ENCODE data around the gene FEZ2. TPM values are rescaled to one million over a fixed set of nuclear protein-coding genes. Genes with fewer than 3 reads are reported as not detected.

FEZ2 gene
- total RNA-seq, 1 donor from 2014 or later = 17.5 TPM

DNA sequence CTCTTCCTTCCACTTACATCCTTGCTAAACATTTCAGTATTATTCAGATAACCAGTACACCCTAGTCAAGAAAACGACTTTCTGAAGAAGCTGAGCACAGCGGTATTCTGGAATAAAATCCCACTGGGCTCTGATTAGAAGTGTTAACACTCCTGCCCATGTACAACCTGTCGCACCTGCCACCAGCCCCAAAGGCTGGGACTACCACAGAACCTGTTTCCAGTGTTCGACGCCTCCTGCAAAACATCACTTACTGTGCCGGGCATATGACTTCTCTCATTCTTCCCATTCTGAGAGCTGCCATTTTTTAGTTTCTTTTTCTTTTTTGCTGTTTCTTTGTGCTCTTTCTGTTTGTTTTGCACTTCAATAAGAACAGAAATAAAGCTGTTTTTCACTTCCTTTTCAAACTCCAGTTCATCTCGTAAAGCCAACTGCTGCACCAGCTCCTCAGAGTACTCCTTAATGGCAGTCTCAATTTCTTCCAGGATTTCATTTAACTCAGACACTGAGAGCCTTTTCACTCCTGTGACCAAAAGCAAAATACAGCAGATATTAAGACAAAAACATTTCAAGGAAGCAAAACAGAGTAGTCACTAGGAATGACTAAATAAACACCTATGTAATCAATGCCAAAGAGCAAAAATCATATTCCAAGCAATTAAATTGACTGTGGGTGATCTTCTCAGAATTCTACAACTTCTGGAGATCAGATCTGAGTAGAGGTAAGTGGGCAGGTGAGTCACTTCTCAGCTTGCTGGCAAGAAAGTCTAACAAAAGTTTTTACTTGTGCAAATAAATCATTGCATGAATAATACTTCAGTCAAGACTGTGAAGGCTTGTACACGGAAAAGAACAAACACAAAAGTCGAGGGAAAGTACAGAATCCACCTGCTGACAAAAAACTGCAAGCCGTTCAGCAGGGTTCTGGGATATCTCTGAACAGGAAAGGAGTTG lies 19.3 kb downstream of the FEZ2 start:
- Mint-ChIP-seq H3K27ac (peak overlapping the region; percentile 71), H3K36me3 (ENCODE audit: low read depth) (peaks cover 69% of the 10 kb centered on the region), H3K27me3 (no peaks in the 10 kb centered on the region), H3K9me3 (no peaks in the 10 kb centered on the region), H3K4me1 (peaks cover 16% of the 10 kb centered on the region), H3K4me3 (peak overlapping the region; percentile 56)
- DNase-seq = no peak
- intact Hi-C loops (cut with micrococcal nuclease) = no loop called here

DNA sequence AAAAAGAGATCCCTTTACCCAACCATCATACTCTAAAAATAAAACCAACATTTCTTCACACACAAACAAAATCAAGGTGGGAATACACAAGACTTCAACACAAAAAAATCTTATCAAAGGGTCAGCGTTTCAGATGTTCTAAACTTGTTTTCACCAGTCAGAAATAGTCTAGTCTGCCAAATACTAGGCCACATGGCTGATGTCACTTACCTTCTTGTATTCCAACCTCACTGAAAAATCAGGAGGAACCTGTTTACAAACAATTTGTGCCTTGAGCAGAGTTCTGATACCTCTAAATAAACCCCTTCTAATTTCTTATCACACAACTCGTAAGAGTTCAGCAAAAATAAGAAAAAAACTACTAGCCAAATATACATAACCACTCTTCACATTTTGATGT lies 20.1 kb downstream of the FEZ2 start:
- H3K36me3 Mint-ChIP-seq (ENCODE audit: low read depth) = peaks cover 69% of the 10 kb centered on the region
- no peaks in the 10 kb centered on the region for H3K9me3 Mint-ChIP-seq
- no peak for DNase-seq
- peak overlapping the region; percentile 56 for H3K4me3 Mint-ChIP-seq
- H3K4me1 Mint-ChIP-seq = peaks cover 16% of the 10 kb centered on the region
- no peak overlapping the region for H3K27ac Mint-ChIP-seq
- no peaks in the 10 kb centered on the region for H3K27me3 Mint-ChIP-seq
- intact Hi-C loops (cut with micrococcal nuclease) = no loop called here

DNA sequence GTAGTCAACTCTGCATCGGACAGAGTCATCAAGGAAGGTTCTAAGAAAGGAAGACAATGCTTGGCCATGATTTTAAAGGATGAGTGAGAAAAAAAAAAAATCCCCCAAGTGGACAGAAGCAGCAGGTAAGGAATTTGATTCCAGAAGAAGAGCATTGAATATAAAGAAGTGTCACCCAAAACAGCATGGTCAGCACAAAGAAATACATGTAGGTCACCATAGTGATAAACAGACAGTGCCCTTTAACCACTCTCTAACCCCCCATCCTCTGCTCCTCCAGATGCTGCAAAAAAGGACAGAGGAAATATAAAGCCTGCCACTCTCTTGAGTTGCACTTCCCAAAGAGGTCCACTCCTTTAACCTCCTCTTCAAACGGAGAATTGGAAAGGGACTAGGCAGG lies 23.4 kb downstream of the FEZ2 start:
- peaks cover 16% of the 10 kb centered on the region for H3K4me1 Mint-ChIP-seq
- no peak for DNase-seq
- no peak overlapping the region for H3K27ac Mint-ChIP-seq
- H3K9me3 Mint-ChIP-seq = no peaks in the 10 kb centered on the region
- peaks cover 49% of the 10 kb centered on the region for H3K36me3 Mint-ChIP-seq (ENCODE audit: low read depth)
- no peaks in the 10 kb centered on the region for H3K27me3 Mint-ChIP-seq
- H3K4me3 Mint-ChIP-seq = no peak overlapping the region
- intact Hi-C loops (cut with micrococcal nuclease) = no loop called here

DNA sequence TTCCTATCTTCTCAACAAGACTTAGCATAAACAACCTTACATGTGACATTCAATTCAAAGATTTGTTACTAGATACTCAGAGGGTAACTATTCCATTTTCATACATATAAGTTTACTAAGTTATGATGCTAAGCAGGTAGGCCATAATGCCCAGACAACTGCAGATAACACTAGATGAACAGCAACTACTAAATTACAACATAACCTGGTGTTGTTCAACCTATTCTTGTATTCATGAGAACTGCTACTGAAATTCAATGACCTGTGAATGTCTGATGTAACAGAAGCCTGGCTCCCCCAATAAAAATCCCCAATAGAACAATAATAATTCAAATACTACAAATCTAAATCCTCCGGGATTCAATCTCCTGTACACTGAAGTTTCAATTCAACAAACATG lies 24.8 kb downstream of the FEZ2 start:
- no peak for DNase-seq
- H3K9me3 Mint-ChIP-seq = no peaks in the 10 kb centered on the region
- no peak overlapping the region for H3K4me3 Mint-ChIP-seq
- H3K27me3 Mint-ChIP-seq = no peaks in the 10 kb centered on the region
- H3K27ac Mint-ChIP-seq = no peak overlapping the region
- H3K4me1 Mint-ChIP-seq = peaks cover 4% of the 10 kb centered on the region
- peaks cover 35% of the 10 kb centered on the region for H3K36me3 Mint-ChIP-seq (ENCODE audit: low read depth)
- intact Hi-C loops (cut with micrococcal nuclease) = no loop called here

DNA sequence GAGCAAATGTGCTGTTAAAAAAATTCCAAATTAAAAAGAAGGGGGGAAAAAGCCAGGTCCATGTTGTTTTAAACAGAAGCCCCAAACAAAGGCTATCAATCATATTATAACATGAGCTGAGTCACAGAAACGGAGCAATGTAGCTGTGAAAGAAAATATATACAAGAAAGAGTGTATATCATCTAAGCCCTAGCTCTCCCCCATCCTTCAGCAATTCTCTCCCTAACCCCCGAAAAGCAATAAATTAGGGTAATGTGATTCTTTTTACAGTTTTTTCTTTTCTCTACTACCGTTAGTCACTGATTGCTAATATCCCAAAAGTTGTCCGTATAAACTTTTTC lies 25.3 kb downstream of the FEZ2 start:
- H3K4me1 Mint-ChIP-seq = peaks cover under 1% of the 10 kb centered on the region
- no peak overlapping the region for H3K4me3 Mint-ChIP-seq
- intact Hi-C loops (cut with micrococcal nuclease) = no loop called here
- H3K36me3 Mint-ChIP-seq (ENCODE audit: low read depth) = peaks cover 32% of the 10 kb centered on the region
- DNase-seq = no peak
- H3K27ac Mint-ChIP-seq = no peak overlapping the region
- no peaks in the 10 kb centered on the region for H3K27me3 Mint-ChIP-seq
- no peaks in the 10 kb centered on the region for H3K9me3 Mint-ChIP-seq

DNA sequence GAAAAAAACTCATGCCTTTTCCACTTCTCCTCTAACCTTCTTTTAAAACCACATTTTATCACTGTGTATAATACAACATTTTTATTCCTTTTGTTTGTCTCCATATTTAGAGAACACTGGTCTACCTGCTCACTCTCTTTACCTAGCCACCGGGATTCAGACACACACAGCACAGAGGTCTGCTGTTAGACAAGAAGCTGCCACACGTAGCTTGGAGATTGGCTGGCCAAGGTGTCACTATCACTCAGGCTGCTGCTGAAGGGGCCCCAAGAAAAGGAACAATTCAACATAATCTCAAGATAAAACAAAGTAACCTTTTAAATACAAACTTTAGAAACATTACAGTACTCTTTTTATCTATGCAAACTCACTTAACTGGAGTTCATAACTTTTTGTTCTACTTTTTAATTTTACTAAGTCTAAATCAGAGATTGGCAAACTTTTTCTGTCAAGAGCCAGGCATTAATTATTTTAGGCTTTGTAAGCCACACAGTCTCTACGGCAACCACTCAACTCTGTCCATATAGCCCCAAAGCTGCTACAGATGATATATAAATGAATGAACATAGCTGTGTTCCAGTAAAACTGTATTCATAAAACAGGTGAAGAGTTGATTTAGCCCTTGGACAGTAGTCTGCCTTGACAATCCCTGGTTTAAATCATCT lies 25.8 kb downstream of the FEZ2 start:
- no peaks in the 10 kb centered on the region for H3K9me3 Mint-ChIP-seq
- peaks cover 29% of the 10 kb centered on the region for H3K36me3 Mint-ChIP-seq (ENCODE audit: low read depth)
- DNase-seq = no peak

DNA sequence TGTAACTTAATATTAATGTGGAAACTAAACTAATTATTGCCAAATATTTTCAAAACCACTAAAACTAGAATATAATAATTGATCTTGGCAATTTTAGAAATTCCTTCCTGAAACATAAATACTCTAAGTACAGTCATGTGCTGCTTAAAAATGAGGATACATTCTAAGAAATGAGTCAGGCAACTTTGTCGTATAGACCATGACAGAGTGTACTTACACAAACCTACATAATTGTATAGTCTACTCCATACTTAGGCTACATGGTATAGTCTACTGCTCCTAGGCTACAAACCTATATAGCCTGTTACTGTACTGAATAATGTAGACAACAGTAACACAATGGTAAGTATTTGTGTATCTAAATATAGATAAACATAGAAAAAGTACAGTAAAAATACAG lies 27.6 kb downstream of the FEZ2 start:
- DNase-seq = no peak
- Mint-ChIP-seq H3K36me3 (ENCODE audit: low read depth) (peaks cover 27% of the 10 kb centered on the region), H3K9me3 (no peaks in the 10 kb centered on the region), H3K27ac (no peak overlapping the region), H3K4me3 (no peak overlapping the region), H3K27me3 (no peaks in the 10 kb centered on the region), H3K4me1 (no peaks in the 10 kb centered on the region)
- intact Hi-C loops (cut with micrococcal nuclease) = no loop called here

More for the DNA sequence above, 25.8 kb downstream of the FEZ2 start:
- H3K27ac Mint-ChIP-seq = no peak overlapping the region
- H3K4me3 Mint-ChIP-seq = no peak overlapping the region
- intact Hi-C loops (cut with micrococcal nuclease) = no loop called here
- no peaks in the 10 kb centered on the region for H3K4me1 Mint-ChIP-seq
- no peaks in the 10 kb centered on the region for H3K27me3 Mint-ChIP-seq

DNA sequence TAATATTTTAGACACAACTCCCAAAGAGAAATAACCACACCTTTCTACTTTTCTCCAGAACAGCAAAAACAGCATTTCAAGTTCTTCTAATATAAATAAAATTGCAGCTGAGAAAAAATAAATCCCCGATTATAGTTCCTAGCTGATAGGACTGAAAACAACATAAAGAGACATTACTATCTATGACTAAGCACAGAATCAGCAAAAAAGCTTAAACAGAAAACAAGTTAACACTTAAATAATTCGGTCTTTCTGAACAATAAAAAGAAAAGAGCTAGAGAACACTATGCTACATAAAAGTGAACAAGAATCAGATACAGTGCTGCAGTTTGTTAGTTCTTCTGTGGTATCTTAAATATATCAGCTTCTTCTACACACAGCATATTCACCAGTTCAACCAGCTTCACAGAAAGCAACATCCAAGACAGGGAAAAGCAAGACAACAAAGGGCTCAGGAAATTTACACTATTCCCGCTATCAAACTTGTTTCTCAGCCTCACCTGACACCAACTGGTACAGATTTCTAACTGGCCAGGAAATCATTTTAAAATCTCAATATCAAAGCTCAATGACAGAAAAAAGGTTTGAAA lies 28.6 kb downstream of the FEZ2 start:
- DNase-seq = no peak
- H3K27ac Mint-ChIP-seq = no peak overlapping the region
- H3K36me3 Mint-ChIP-seq (ENCODE audit: low read depth) = peaks cover 24% of the 10 kb centered on the region

DNA sequence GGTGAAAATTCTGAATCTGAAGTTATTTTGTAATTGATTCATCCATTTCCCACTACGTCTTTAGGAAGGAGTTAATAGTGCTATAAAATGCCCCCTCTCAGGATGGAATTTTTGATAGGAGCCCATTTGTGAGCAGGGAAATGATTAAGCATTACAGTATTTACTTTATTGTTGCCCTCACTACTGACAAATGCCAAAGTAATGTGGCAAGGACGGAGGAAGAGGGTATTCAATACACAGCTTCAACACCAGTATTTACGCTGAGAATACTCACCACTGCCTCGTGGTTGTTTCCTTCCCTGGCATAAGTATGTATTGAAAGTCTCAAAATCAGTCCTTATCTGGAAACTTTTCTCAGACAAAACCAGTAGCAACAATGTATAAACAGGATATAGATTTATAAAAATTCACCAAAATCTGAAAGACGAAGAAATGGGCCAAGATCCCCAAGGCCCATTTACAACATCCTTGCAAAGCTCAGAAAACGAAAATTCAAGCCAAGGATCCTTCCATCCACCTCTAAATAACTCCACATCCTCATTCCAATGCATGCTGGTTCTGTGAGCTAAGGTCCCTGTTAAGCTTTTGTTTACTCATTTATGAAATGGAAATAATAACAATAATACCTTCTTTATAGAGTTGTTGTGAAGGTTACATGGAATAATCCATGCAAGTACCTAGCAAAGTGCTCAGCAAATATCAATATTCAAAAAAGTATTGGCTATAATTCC lies 29.3 kb downstream of the FEZ2 start:
- intact Hi-C loops (cut with micrococcal nuclease) = no loop called here
- DNase-seq = no peak
- peaks cover 4% of the 10 kb centered on the region for H3K4me1 Mint-ChIP-seq
- no peaks in the 10 kb centered on the region for H3K9me3 Mint-ChIP-seq
- no peak overlapping the region for H3K4me3 Mint-ChIP-seq
- no peaks in the 10 kb centered on the region for H3K27me3 Mint-ChIP-seq
- no peak overlapping the region for H3K27ac Mint-ChIP-seq
- H3K36me3 Mint-ChIP-seq (ENCODE audit: low read depth) = peaks cover 22% of the 10 kb centered on the region

More for the DNA sequence above, 28.6 kb downstream of the FEZ2 start:
- Mint-ChIP-seq H3K27me3 (no peaks in the 10 kb centered on the region), H3K4me3 (no peak overlapping the region), H3K9me3 (no peaks in the 10 kb centered on the region), H3K4me1 (no peaks in the 10 kb centered on the region)
- intact Hi-C loops (cut with micrococcal nuclease) = no loop called here

DNA sequence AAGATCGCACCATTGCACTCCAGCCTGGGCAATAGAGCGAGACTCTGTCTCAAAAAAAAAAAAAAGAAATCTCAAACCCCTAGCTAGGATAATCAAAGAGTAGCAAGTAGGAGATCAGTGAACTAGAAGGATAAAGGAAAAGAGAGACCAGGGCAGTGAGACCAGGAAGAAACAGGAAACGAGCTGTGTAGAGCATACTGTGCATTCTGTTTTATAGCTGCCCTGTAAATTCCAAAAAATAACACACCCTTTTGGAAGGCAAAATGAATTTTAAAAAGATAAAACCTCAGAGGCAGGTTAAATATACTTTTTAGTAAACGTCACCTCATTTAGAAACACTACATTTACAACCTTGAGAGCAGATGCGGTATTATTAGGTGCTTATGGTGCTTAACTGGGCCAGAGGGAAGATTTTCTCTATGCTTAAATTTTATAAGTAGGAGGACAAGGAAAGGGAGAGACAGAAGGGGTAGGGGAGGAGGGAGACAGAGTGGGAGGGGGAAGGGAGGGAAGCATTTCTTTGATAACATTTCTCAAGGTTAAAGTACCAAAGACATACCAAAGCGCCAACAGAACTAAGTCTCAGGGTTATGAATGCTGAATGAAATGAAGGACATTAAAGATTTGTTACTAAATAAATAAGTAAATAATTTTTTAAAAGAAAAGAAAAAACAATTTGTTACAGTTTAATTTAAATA lies 30.1 kb downstream of the FEZ2 start:
- Mint-ChIP-seq H3K27ac (no peak overlapping the region), H3K4me1 (peaks cover 11% of the 10 kb centered on the region), H3K9me3 (no peaks in the 10 kb centered on the region), H3K27me3 (no peaks in the 10 kb centered on the region), H3K36me3 (ENCODE audit: low read depth) (peaks cover 22% of the 10 kb centered on the region), H3K4me3 (no peak overlapping the region)
- no peak for DNase-seq
- intact Hi-C loops (cut with micrococcal nuclease) = no loop called here

DNA sequence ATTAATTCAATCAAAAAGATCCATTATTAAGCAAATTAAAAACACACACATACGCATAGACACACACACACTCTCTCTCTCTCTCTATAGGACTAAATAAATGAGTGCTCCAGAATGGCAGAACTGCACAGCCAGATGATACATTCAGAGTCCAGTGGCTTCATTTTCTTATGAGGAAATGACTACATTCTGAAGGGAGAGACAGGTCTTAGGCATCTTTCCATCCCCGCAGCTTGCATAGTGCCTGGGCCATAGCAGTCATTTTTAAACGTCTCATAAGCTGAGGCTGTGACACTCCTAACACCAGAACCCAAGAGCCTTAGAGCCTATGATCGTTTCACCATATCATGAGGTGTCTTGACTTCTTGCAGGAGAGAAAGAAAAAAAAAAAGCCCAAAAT lies 31.1 kb downstream of the FEZ2 start:
- H3K27me3 Mint-ChIP-seq = no peaks in the 10 kb centered on the region
- H3K9me3 Mint-ChIP-seq = no peaks in the 10 kb centered on the region
- peaks cover 13% of the 10 kb centered on the region for H3K4me1 Mint-ChIP-seq
- no peak overlapping the region for H3K27ac Mint-ChIP-seq
- peaks cover 17% of the 10 kb centered on the region for H3K36me3 Mint-ChIP-seq (ENCODE audit: low read depth)
- intact Hi-C loops (cut with micrococcal nuclease) = no loop called here
- no peak overlapping the region for H3K4me3 Mint-ChIP-seq
- no peak for DNase-seq

DNA sequence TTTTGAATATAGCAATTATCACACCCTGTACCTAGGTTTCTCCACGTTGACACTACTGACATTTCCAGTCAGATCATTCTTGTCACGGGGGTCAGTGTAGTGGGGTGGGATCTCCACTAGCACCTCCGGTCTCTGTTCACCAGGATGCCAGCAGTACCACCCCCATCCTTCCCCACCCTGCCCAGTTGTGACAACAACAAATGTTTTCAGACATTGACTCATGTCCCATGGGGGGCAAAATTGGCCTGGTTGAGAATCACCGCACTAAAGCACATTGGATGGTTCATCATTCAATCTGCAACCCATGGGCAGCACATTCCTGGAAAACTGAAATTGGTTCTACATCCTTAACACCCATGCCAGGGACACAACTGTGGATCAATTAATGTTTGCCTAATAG lies 32.3 kb downstream of the FEZ2 start:
- intact Hi-C loops (cut with micrococcal nuclease) = no loop called here
- no peak for DNase-seq
- Mint-ChIP-seq H3K4me3 (no peak overlapping the region), H3K27me3 (no peaks in the 10 kb centered on the region), H3K27ac (no peak overlapping the region), H3K4me1 (peaks cover 17% of the 10 kb centered on the region), H3K36me3 (ENCODE audit: low read depth) (peaks cover 21% of the 10 kb centered on the region), H3K9me3 (no peaks in the 10 kb centered on the region)

DNA sequence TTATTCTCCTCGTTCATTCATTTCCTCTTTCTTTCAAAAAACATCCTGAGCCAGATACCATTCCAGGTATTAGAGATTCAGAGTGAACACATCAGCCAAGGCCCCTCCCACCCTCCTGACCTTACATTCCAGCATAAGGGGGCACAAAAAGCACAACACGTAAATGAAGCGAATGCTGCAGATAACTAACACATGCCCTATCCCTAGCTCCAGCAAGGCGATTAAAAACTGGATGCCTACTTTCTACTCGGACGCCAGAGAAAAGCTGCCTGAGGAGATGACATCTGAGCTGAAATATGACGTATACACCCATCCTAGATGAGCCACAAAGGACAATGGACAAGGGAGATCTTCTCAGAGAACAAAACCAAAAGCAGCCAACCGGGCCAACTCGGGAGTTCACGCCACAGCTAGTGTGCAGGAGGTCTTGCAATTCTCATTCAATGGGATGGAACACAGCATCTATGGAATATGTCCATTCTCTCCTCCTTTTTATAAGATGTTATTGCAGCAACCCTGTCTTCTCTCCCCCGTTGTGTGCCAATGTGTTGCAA lies 33.5 kb downstream of the FEZ2 start:
- Mint-ChIP-seq H3K4me1 (peaks cover 17% of the 10 kb centered on the region), H3K9me3 (no peaks in the 10 kb centered on the region), H3K27me3 (no peaks in the 10 kb centered on the region), H3K27ac (no peak overlapping the region), H3K36me3 (ENCODE audit: low read depth) (peaks cover 22% of the 10 kb centered on the region), H3K4me3 (no peak overlapping the region)
- intact Hi-C loops (cut with micrococcal nuclease) = no loop called here
- no peak for DNase-seq

Data from activated CD4-positive, alpha-beta T cell treated with anti-CD3 and anti-CD28 coated beads, Interleukin-2, amount 10 ng/mL, durations not matched to agents 24 days and 14 days (primary cell).